Activated T-helper 17 cell treated with anti-CD3 and anti-CD28 coated beads, Interleukin-2, amount 50 U/mL, for 72 hours (primary cell): ENCODE data around the gene CAVIN2. TPM values are rescaled to one million over a fixed set of nuclear protein-coding genes. Genes with fewer than 3 reads are reported as not detected.

Experiments
- ATAC-seq: fragments of 150-1000 bp; cut with Tn5 transposase; replicated peaks from 2 replicates; pipeline ENCODE4 v1.10.0; 2021; ENCODE audit warnings: mild to moderate bottlenecking, moderate library complexity
- H3K27ac Mint-ChIP-seq: one replicate; pipeline ENCODE4 v1.8.0; 2022; ENCODE audit warnings: mixed read lengths
- H3K27me3 Mint-ChIP-seq: one replicate; pipeline ENCODE4 v1.8.0; 2022; ENCODE audit warnings: mixed read lengths
- H3K36me3 Mint-ChIP-seq: one replicate; pipeline ENCODE4 v1.8.0; 2022; ENCODE audit warnings: low read depth, mild to moderate bottlenecking, mixed read lengths
- H3K4me1 Mint-ChIP-seq: one replicate; pipeline ENCODE4 v1.8.0; 2022; ENCODE audit warnings: mixed read lengths
- H3K4me3 Mint-ChIP-seq: one replicate; pipeline ENCODE4 v1.8.0; 2022; ENCODE audit warnings: mild to moderate bottlenecking, mixed read lengths
- H3K9me3 Mint-ChIP-seq: one replicate; pipeline ENCODE4 v1.8.0; 2022; ENCODE audit warnings: mixed read lengths
- total RNA-seq, 2 donors: library from RNA; stranded (reverse); gene quantifications; one replicate each; pipeline ENCODE4 v1.2.3, GENCODE V29; 2022

The CAVIN2 gene
- total RNA-seq, 2 donors from 2014 or later: 0.15 TPM; not detected in 1

GRCh38 chr2:191875859-191876258, 29.0 kb upstream of the CAVIN2 start:
- Mint-ChIP-seq H3K4me1 (no peaks in the 10 kb centered on the region), H3K27ac (no peak overlapping the region), H3K36me3 (no peaks in the 10 kb centered on the region), H3K27me3 (peaks cover 24% of the 10 kb centered on the region), H3K4me3 (no peak overlapping the region), H3K9me3 (no peaks in the 10 kb centered on the region)
- ATAC-seq: no peak

- Mint-ChIP-seq H3K36me3 (no peaks in the 10 kb centered on the region), H3K4me3 (no peak overlapping the region), H3K4me1 (no peaks in the 10 kb centered on the region), H3K27ac (no peak overlapping the region), H3K9me3 (no peaks in the 10 kb centered on the region), H3K27me3 (peaks cover 21% of the 10 kb centered on the region)
- no peak for ATAC-seq
These were observed 23.9 kb upstream of the CAVIN2 start for GRCh38 chr2:191870744-191871143.

GRCh38 chr2:191869781-191870180, 22.9 kb upstream of the CAVIN2 start:
- H3K27me3 Mint-ChIP-seq: peaks cover 18% of the 10 kb centered on the region
- H3K4me3 Mint-ChIP-seq: no peak overlapping the region
- no peak overlapping the region for H3K27ac Mint-ChIP-seq
- no peaks in the 10 kb centered on the region for H3K9me3 Mint-ChIP-seq
- ATAC-seq: no peak
- H3K4me1 Mint-ChIP-seq: no peaks in the 10 kb centered on the region
- H3K36me3 Mint-ChIP-seq: no peaks in the 10 kb centered on the region

- Mint-ChIP-seq H3K4me3 (no peak overlapping the region), H3K36me3 (no peaks in the 10 kb centered on the region), H3K27me3 (peaks cover 19% of the 10 kb centered on the region), H3K4me1 (no peaks in the 10 kb centered on the region), H3K27ac (no peak overlapping the region), H3K9me3 (no peaks in the 10 kb centered on the region)
- ATAC-seq: no peak
These were observed 22.3 kb upstream of the CAVIN2 start for GRCh38 chr2:191869178-191869577.

GRCh38 chr2:191867507-191867847, 20.6 kb upstream of the CAVIN2 start:
- Mint-ChIP-seq H3K4me3 (no peak overlapping the region), H3K9me3 (no peaks in the 10 kb centered on the region), H3K27me3 (peaks cover 22% of the 10 kb centered on the region), H3K36me3 (no peaks in the 10 kb centered on the region), H3K4me1 (no peaks in the 10 kb centered on the region), H3K27ac (no peak overlapping the region)
- no peak for ATAC-seq

- H3K4me3 Mint-ChIP-seq: no peak overlapping the region
These were observed 20.0 kb upstream of the CAVIN2 start for GRCh38 chr2:191866675-191867506.

GRCh38 chr2:191866195-191866594, 19.3 kb upstream of the CAVIN2 start:
- H3K36me3 Mint-ChIP-seq: no peaks in the 10 kb centered on the region
- ATAC-seq: no peak
- H3K27ac Mint-ChIP-seq: no peak overlapping the region
- peaks cover 21% of the 10 kb centered on the region for H3K27me3 Mint-ChIP-seq
- no peaks in the 10 kb centered on the region for H3K9me3 Mint-ChIP-seq
- H3K4me3 Mint-ChIP-seq: no peak overlapping the region
- H3K4me1 Mint-ChIP-seq: no peaks in the 10 kb centered on the region

More at GRCh38 chr2:191866675-191867506, 20.0 kb upstream of the CAVIN2 start:
- ATAC-seq: no peak
- H3K27me3 Mint-ChIP-seq: peaks cover 22% of the 10 kb centered on the region
- H3K4me1 Mint-ChIP-seq: no peaks in the 10 kb centered on the region
- no peak overlapping the region for H3K27ac Mint-ChIP-seq
- H3K9me3 Mint-ChIP-seq: no peaks in the 10 kb centered on the region
- H3K36me3 Mint-ChIP-seq: no peaks in the 10 kb centered on the region

GRCh38 chr2:191864628-191865374, 17.9 kb upstream of the CAVIN2 start:
- Mint-ChIP-seq H3K9me3 (no peaks in the 10 kb centered on the region), H3K36me3 (no peaks in the 10 kb centered on the region), H3K27me3 (peaks cover 18% of the 10 kb centered on the region), H3K4me1 (no peaks in the 10 kb centered on the region), H3K4me3 (no peak overlapping the region), H3K27ac (no peak overlapping the region)
- ATAC-seq: no peak

- Mint-ChIP-seq H3K4me1 (no peaks in the 10 kb centered on the region), H3K27ac (no peak overlapping the region), H3K36me3 (no peaks in the 10 kb centered on the region), H3K27me3 (peaks cover 18% of the 10 kb centered on the region), H3K4me3 (no peak overlapping the region), H3K9me3 (no peaks in the 10 kb centered on the region)
- no peak for ATAC-seq
These were observed 17.1 kb upstream of the CAVIN2 start for GRCh38 chr2:191863988-191864387.

- peaks cover 16% of the 10 kb centered on the region for H3K27me3 Mint-ChIP-seq
- no peaks in the 10 kb centered on the region for H3K9me3 Mint-ChIP-seq
- H3K27ac Mint-ChIP-seq: no peak overlapping the region
- H3K36me3 Mint-ChIP-seq: no peaks in the 10 kb centered on the region
- no peak for ATAC-seq
- no peaks in the 10 kb centered on the region for H3K4me1 Mint-ChIP-seq
- no peak overlapping the region for H3K4me3 Mint-ChIP-seq
These were observed 15.4 kb upstream of the CAVIN2 start for GRCh38 chr2:191862156-191862775.

GRCh38 chr2:191860760-191861466, 14.0 kb upstream of the CAVIN2 start:
- no peaks in the 10 kb centered on the region for H3K9me3 Mint-ChIP-seq
- no peaks in the 10 kb centered on the region for H3K36me3 Mint-ChIP-seq
- no peaks in the 10 kb centered on the region for H3K4me1 Mint-ChIP-seq
- ATAC-seq: no peak
- no peak overlapping the region for H3K4me3 Mint-ChIP-seq
- H3K27me3 Mint-ChIP-seq: peaks cover 12% of the 10 kb centered on the region
- no peak overlapping the region for H3K27ac Mint-ChIP-seq

- peaks cover 13% of the 10 kb centered on the region for H3K27me3 Mint-ChIP-seq
- no peaks in the 10 kb centered on the region for H3K36me3 Mint-ChIP-seq
- H3K4me3 Mint-ChIP-seq: no peak overlapping the region
- no peaks in the 10 kb centered on the region for H3K4me1 Mint-ChIP-seq
- no peak for ATAC-seq
- no peak overlapping the region for H3K27ac Mint-ChIP-seq
- H3K9me3 Mint-ChIP-seq: no peaks in the 10 kb centered on the region
These were observed 12.8 kb upstream of the CAVIN2 start for GRCh38 chr2:191859681-191860080.

- Mint-ChIP-seq H3K4me1 (no peaks in the 10 kb centered on the region), H3K9me3 (no peaks in the 10 kb centered on the region), H3K27me3 (peaks cover 14% of the 10 kb centered on the region), H3K27ac (no peak overlapping the region), H3K36me3 (no peaks in the 10 kb centered on the region), H3K4me3 (no peak overlapping the region)
- ATAC-seq: no peak
These were observed 11.0 kb upstream of the CAVIN2 start for GRCh38 chr2:191857886-191858285.

- ATAC-seq: no peak
- peaks cover 14% of the 10 kb centered on the region for H3K27me3 Mint-ChIP-seq
- no peaks in the 10 kb centered on the region for H3K9me3 Mint-ChIP-seq
- no peaks in the 10 kb centered on the region for H3K36me3 Mint-ChIP-seq
- no peak overlapping the region for H3K4me3 Mint-ChIP-seq
- H3K27ac Mint-ChIP-seq: no peak overlapping the region
- H3K4me1 Mint-ChIP-seq: no peaks in the 10 kb centered on the region
These were observed 10.4 kb upstream of the CAVIN2 start for GRCh38 chr2:191857259-191857805.
